D721Med (cell line): ENCODE data around the gene BCL10.

ENCODE experiments used
- DNase-seq: peaks from one replicate; pipeline ENCODE4 v3.0.0; 2011; ENCODE audit warnings: low spot score; ENCODE audit not compliant: insufficient read length
- FAIRE-seq: peaks from 2 replicates; lab custom pipeline; 2011; peaks lifted over from hg19 to GRCh38; lab: Jason Lieb, UNC
- TF ChIP-seq, protein P1 (sequence below): IDR thresholded peaks from 2 replicates; pipeline ENCODE4 v1.5.1; 2012; ENCODE audit warnings: mild to moderate bottlenecking, control low read depth; ENCODE audit not compliant: insufficient read depth; ENCODE audit errors: missing control alignments

BCL10 gene

DNA sequence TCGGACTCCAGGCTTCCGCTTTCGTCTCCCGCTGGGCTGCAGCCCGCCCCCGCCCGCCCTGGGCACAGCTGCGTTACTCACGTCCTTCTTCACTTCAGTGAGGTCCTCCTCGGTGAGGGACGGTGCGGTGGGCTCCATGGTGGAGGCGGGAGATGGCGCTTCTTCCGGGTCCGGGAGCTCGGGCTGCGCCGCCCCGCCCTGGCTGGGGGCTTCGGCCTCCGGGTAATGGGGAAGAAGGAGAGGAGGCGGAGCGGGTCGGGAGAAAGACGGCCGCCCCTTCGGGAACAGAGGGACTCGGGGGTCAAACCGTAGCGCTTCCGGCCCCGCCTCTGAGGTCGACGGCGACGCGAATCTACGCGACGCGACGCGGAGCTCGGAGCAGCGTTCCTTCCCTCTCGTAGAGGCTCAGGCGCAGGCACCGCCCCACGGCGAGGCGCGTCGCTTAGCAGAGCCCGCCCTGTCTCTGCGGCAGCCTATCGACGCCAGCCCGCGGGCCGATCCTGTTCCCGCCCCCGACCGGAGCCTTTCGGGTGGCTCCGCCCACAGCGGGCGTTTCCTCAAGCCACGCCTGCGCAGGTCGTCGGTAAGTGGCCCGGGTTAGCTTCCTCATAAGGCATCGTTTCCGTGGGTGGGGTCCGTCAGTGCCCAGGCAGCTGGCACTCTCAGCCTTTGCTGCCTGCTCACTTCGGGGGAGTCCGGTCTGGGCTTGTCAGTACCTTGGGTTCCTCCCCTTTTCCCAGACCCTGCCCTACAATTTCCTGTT lies at the start of gene BCL10:
Gene BCL10 (minus strand): TSS at position 418 of the 763 bp plus-strand sequence. CDS start 280 bp downstream, at position 138.
- FAIRE-seq = peak; percentile 6
- TF ChIP-seq, protein P1, sequence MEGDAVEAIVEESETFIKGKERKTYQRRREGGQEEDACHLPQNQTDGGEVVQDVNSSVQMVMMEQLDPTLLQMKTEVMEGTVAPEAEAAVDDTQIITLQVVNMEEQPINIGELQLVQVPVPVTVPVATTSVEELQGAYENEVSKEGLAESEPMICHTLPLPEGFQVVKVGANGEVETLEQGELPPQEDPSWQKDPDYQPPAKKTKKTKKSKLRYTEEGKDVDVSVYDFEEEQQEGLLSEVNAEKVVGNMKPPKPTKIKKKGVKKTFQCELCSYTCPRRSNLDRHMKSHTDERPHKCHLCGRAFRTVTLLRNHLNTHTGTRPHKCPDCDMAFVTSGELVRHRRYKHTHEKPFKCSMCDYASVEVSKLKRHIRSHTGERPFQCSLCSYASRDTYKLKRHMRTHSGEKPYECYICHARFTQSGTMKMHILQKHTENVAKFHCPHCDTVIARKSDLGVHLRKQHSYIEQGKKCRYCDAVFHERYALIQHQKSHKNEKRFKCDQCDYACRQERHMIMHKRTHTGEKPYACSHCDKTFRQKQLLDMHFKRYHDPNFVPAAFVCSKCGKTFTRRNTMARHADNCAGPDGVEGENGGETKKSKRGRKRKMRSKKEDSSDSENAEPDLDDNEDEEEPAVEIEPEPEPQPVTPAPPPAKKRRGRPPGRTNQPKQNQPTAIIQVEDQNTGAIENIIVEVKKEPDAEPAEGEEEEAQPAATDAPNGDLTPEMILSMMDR = no peak

DNA sequence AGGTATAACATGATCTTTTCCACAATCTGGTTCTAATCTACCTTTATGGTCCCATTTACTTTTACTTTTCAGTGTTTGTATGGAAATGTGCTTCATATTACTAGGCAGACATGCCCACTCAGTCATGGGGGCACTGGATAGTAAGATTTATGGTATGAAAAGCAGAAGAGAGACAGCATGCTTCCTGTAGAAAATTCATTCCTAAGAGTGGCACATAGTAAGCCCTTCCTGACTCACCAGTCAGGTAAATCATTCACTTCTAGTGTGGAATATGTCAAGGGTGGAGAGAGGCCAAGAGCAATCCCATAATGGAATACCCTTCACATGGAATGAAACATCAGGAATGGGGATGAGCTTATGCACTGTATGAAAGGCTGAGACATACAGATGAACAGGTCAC lies 49.5 kb upstream of the BCL10 start:
- no peak for DNase-seq
- TF ChIP-seq, protein P1 = no peak
- no peak for FAIRE-seq

More for the DNA sequence above, at the start of gene BCL10:
- DNase-seq = peak; percentile 72

DNA sequence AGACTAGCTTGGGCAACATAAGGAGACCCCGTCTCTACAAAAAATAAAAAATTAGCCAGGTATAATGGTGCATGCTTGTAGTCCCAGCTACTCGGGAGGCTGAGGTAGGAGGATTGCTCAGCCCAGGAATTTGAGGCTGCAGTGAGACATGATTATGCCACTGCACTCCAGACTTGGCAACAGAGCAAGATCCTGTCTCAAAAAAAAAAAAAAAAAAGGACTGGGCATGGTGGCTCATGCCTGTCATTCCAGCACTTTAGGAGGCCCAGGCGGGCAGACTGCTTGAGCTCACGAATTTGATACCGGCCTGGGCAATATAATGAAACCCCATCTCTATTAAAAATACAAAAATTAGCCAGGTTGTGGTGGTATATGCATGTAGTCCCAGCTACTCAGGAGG lies 47.3 kb upstream of the BCL10 start:
- FAIRE-seq (no peak), DNase-seq (no peak)
- TF ChIP-seq, protein P1 = no peak

DNA sequence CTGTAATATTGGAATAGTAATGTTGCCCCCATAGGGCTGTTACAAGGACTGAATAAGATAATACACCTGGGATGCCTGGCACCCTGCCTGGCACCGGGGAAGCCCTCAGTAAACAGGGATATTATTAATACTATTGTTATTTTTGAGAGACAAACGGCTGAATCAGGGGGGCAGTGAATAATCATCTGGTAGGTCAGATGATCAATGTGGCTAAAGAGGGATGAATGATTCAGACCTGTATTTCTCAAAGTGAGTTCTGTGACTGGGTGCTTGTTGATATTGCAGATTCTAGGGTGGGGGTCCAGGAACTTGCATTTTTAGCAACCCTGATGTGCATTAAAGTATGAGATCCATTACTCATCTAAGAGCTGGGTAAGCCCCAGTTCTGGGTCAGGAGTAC lies 46.2 kb upstream of the BCL10 start:
- FAIRE-seq (no peak), DNase-seq (no peak)
- TF ChIP-seq, protein P1 = no peak

DNA sequence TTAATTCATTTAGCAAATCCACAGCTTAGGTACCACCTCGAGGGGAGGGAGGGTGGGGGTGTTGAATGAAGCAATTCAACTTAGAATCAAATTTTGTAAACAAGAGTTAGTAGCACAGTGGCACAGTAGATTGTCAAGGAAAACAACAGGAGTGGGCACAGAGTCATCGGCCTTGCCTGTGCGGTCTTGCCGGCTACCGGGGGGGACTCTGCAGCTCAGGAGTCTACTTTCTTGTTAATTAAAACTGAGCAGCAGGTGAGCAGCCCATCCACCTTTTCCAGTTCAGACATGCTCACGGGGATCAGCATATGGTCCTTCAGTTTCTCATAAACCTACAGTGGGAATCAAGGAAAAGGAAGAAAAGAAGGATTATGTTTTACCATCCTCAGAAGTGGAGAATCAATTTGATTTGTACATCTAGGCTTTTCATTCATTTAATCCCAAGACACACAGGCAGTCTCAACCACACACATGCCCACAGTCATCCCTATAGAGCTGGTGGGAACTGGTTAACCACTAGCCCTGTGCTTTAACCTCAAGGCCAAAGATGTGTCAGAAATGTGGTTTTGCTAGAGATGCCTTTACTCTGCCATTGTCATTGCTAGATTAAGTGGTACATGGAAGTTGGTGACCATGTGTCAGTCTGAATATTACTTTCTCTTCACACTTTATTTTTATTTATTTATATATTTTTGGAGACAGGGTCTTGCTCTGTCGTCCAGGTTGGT lies 45.0 kb upstream of the BCL10 start:
- no peak for DNase-seq
- FAIRE-seq = no peak
- TF ChIP-seq, protein P1 = no peak

DNA sequence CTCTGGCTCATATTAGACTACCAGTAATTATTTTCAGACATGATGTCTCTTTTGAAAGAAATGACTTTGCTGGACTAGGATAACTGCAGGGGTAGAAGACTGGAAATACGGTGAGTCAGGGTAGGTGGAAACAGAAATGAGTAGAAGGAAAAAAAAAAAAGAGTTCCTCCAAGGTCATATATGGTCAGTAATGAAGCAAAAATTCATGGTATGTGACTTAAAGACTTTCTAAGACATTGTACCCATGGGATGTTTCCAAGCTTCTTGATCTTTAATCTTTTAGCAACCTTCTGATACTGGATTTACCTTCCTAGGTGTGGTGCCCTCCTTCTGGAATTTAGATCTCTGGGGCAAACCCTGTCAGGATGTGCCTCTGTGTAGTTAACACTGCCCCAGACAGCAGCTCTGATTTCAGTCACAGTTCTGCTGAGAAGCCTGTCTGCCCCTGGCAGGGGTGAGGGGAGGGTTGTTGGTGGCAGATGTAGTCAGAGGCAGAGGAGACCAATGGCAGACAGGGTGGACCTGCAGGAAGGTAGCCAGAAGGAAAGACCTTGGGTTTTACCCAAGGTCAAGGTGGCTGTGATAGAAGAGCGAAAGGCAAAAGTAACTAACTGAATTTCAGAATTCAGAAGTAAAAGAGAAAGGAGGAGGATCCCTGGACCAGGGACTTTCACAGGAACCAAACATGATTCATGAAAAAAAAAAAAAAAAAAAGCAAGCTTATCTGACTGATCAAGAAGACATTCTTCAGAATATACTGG lies 44.1 kb upstream of the BCL10 start:
- no peak for FAIRE-seq
- TF ChIP-seq, protein P1 = no peak
- no peak for DNase-seq
